ENCODE measurements around the gene VSTM2B.

VSTM2B gene

DNA sequence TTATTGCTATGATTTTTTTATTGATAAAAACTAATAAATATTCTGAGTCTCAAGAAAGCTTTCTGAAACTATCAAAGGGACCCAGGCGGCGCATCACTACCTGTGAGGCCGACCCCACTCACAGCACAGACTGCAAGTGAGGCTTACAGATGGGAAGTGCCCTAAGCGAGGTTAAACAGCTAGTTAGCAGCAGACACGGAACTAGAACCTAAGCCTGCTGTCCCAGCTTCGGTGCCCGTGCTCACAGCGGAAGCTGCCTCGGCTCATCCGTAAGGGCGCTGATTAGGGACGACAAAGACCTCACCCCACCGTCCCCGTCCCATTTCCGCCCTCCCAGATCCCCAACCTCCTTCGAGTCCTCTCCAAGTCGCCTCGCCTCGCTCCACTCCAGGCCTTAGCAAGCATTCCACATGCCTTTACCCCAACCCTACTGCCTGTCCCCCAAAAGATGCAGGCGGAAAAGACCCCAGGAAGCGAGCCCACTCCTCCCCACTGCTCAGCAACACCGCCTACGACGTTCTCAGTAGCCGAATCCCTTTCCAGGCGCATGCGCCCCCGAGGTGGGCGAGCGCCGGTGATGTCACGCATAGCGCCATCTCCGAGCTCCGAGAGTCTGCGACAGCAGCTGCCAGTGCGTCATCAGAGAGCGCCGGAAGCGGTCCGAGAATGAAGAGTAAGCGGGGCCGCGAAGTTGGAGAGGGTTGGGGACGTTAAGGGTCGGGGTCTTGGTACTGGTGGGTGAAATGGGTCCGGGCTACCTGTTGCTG is 80.0 kb downstream of the VSTM2B start, which contains the start of gene POP4:
Gene POP4, plus strand, starts transcription at position 631 of the 767 bp plus-strand sequence. Its CDS starts 36 bp downstream, at position 667.
- DNase-seq, result peak; percentile 86

DNA sequence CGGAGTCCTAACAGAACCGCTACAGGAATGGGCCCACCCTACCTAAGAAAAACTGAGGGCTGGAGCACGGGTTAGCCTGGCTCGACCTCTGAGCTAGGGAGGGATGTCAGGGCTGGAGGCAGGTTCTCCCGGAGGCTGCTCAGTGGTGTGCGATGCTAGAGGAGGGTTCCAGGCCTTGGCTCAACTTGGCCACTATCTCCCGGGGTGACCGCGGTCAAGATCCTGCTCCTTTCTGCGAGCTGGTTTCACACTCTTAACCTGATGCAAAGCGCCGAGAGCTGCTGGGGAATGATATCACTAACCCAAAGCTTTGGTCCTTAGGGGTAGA is 80.6 kb downstream of the VSTM2B start:
- no peak for DNase-seq

DNA sequence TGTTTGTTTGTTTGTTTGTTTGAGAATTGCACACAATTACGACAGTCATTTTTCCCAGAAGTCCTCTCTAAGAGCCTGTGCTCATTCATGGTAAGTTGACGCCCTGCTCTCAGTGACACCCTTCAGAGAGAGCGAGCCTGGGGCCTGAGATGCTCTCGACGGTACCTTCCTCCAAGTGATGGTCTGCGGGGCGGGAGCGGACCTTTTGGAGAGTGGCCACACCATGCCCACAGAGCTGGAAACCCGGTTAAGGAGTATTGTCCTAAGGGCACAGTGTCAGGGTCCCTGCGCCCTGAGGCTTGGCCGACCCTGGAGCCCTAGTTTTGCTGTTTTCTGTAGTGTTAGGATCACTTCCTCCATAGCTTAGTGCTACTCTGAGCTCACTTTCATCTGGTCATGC is 83.8 kb downstream of the VSTM2B start:
- no peak for DNase-seq

GRCh38 chr19:29610213-29610573 is 84.4 kb downstream of the VSTM2B start:
- DNase-seq, result no peak

- DNase-seq, result peak; percentile 46
These were observed 84.9 kb downstream of the VSTM2B start for GRCh38 chr19:29610574-29611271.

GRCh38 chr19:29612121-29612520 is 86.3 kb downstream of the VSTM2B start:
- no peak for DNase-seq

DNA sequence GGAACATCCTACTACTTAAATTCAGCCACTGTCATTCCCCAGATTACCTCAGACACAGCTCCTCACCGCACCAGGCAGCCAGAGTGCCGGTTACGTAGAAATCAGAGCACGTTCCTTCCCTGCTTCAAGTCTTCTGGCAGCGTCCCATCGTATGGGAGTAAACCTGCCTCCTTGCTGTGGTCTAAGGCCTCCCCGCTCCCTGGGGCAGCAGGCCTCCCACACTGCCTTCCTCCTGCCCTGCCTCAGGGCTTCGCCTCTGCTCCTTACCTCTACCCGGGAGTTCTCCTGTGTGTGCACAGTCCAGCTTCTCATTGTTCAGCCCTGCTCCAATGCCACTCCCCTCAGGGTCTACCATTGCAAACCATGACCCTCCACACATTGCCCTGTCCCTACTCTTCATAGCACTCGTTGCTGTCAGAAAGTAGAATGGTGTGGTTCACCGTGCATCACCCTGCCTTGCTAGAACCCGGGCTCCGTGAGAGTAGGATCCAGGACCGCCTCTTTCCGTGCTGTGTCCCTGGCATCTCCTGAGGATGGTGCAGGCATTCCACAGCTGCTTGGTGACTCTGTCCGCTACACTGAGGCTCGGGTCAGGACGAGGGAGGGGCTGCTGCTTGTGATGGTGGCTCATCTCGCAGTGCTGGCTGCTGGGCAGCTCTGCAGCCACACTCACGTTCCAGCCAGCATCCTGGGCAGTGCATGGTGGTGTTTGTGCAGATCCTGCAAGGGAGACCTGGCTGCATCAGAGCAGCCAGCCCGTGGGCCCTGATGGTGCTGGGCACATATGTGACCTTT is 87.2 kb downstream of the VSTM2B start:
- DNase-seq, result no peak

GRCh38 chr19:29614046-29614445 is 88.3 kb downstream of the VSTM2B start:
- DNase-seq, result no peak

Measured in T1000 (cell line).